DOHH2 (cell line): ENCODE data around the gene MS4A10.

ENCODE experiments used
- H3F3A ChIP-seq: fragments of 200-600 bp; sonication (generic), shearing (Covaris generic); 2 replicates; pipeline ENCODE4 v1.6.0; 2016; ENCODE audit warnings: antibody characterized with exemption, mild to moderate bottlenecking; ENCODE audit not compliant: control insufficient read depth, insufficient read depth
- H3K27ac ChIP-seq: fragments of 200-600 bp; sonication (generic); 2 replicates; pipeline ENCODE4 v1.5.1; 2014; ENCODE audit warnings: low read depth, mild to moderate bottlenecking, low read length, moderate library complexity
- H3K27me3 ChIP-seq: fragments of 200-600 bp; sonication (generic); 2 replicates; pipeline ENCODE4 v1.6.1; 2014; ENCODE audit warnings: mild to moderate bottlenecking, low read length, mixed read lengths; ENCODE audit not compliant: control insufficient read depth
- H3K36me3 ChIP-seq: fragments of 200-600 bp; sonication (generic); 2 replicates; pipeline ENCODE4 v1.6.1; 2014; ENCODE audit warnings: mild to moderate bottlenecking, low read length, moderate library complexity, mixed read lengths; ENCODE audit not compliant: control insufficient read depth
- H3K4me1 ChIP-seq: fragments of 200-600 bp; sonication (generic); 2 replicates; pipeline ENCODE4 v1.6.1; 2014; ENCODE audit warnings: mild to moderate bottlenecking, low read length, mixed read lengths; ENCODE audit not compliant: control insufficient read depth
- H3K4me2 ChIP-seq: fragments of 200-600 bp; sonication (generic); 2 replicates; pipeline ENCODE4 v1.6.0; 2014; ENCODE audit warnings: mild to moderate bottlenecking, low read length, moderate library complexity
- H3K4me3 ChIP-seq: fragments of 200-600 bp; sonication (generic); 2 replicates; pipeline ENCODE4 v1.5.1; 2014; ENCODE audit warnings: mild to moderate bottlenecking, low read length, mixed read lengths
- H3K79me2 ChIP-seq: fragments of 200-600 bp; sonication (generic); 2 replicates; pipeline ENCODE4 v1.6.1; 2014; ENCODE audit warnings: mild to moderate bottlenecking, low read length, mixed read lengths; ENCODE audit not compliant: control insufficient read depth
- H3K9me2 ChIP-seq: fragments of 200-600 bp; sonication (generic); replicated peaks from 2 replicates; pipeline ENCODE4 v1.6.1; 2014; ENCODE audit warnings: mild to moderate bottlenecking, low read length, mixed read lengths; ENCODE audit not compliant: control insufficient read depth
- H3K9me3 ChIP-seq: fragments of 200-600 bp; sonication (generic); 2 replicates; pipeline ENCODE4 v1.6.1; 2014; ENCODE audit warnings: antibody characterized with exemption, low read length, mixed read lengths; ENCODE audit not compliant: control insufficient read depth, insufficient read depth
- H4K20me1 ChIP-seq: fragments of 200-600 bp; sonication (generic); 2 replicates; pipeline ENCODE4 v1.6.0; 2014; ENCODE audit warnings: low read depth, mild to moderate bottlenecking, antibody characterized with exemption, low read length, moderate library complexity; ENCODE audit not compliant: control insufficient read depth, insufficient read depth
- EZH2phosphoT487 ChIP-seq: fragments of 200-600 bp; sonication (generic); IDR thresholded peaks from 2 replicates; pipeline ENCODE4 v1.6.1; 2017; ENCODE audit warnings: borderline replicate concordance, mild to moderate bottlenecking, antibody characterized with exemption, low read length, moderate library complexity, mixed read lengths
- TF ChIP-seq, protein P1 (sequence below): fragments of 200-600 bp; sonication (generic); IDR thresholded peaks from one replicate; pipeline ENCODE4 v1.5.1; 2014; ENCODE audit warnings: antibody characterized with exemption, mild to moderate bottlenecking, low read depth, low read length; ENCODE audit not compliant: poor library complexity, severe bottlenecking

The MS4A10 gene

DNA sequence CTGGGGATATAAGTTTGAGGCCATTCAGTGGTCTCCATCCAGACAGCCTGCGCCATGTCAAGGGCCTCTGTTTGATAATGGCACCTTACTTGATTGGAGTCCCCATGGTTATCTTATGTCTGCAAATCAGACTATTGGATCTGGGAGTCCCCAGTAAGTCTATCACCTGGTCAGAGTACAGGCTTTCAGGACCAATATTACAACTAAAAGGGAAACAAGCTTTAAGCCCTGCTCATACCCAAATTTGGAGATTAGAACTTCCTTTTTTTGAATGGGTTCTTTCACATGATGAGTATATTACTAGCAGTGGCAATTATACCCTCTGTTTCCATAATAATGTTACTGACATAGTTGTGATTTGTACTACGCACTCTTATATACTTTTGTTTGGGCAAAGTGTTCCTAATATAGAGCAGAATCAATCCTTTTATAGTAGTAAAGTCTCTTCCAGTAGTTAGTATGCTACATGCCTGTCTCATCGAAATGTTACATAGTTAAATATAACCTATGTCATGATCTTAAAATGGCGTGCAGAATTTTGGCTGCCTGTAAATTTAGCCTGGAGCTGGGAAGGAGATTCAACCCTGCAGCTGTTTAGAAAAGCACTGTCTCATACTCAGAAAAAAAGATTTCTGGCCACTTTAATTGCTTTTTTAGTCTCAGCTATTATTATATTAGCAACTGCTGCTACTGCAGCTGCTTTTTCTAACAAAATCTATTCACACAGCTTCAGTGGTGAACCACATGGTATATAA is 23.5 kb upstream of the MS4A10 start:
- Histone ChIP-seq H3K9me3 (no peaks in the 10 kb centered on the region), H3F3A (no peaks in the 10 kb centered on the region), H4K20me1 (no peaks in the 10 kb centered on the region), H3K27me3 (peaks cover 20% of the 10 kb centered on the region), H3K27ac (no peak overlapping the region), H3K36me3 (no peaks in the 10 kb centered on the region), H3K79me2 (no peaks in the 10 kb centered on the region), H3K4me1 (peaks cover 17% of the 10 kb centered on the region), H3K4me3 (no peak overlapping the region), H3K9me2 (no peaks in the 10 kb centered on the region), H3K4me2 (no peak overlapping the region)
- TF ChIP-seq EZH2phosphoT487, result no peak

DNA sequence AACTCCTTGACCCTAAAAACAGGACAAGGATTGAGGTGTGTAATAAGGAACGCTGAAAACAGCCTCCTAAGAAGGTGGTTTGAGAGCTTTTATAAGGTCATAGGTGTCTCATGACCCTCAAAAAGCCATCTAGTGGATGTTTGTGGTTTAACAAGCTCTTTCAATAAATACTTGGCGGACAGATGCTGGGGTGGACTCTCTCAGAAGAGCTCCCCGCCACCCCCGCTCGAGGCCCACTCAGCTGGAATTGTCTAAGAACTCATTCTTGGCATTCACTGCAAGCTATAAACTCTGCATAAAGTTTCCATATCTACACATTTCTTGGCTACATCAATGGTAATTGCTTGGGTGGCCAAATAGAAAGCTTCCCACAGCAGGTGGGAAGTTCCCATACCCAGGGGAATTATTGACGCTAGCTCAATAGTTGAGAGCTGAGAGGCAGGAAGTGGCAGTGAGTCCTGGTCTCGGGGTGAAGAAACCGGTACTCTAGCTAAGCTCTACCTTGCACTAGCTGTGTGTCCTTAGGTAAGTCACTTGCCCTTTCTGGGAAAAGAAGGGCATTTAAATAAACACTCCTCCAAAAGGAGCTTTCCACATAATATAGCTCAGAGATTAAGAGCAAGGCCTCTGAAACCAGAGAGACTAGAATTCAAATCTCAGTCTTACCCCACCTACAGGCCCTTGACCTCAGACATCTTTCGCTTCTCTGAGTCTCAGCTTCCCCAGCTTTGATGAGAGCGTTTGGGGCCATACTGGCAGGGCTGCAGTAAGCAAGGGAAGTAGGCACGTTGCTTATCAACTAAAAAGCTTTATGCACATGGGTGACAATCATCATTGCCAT is 22.1 kb upstream of the MS4A10 start:
- no peak for TF ChIP-seq EZH2phosphoT487
- TF ChIP-seq, protein P1, sequence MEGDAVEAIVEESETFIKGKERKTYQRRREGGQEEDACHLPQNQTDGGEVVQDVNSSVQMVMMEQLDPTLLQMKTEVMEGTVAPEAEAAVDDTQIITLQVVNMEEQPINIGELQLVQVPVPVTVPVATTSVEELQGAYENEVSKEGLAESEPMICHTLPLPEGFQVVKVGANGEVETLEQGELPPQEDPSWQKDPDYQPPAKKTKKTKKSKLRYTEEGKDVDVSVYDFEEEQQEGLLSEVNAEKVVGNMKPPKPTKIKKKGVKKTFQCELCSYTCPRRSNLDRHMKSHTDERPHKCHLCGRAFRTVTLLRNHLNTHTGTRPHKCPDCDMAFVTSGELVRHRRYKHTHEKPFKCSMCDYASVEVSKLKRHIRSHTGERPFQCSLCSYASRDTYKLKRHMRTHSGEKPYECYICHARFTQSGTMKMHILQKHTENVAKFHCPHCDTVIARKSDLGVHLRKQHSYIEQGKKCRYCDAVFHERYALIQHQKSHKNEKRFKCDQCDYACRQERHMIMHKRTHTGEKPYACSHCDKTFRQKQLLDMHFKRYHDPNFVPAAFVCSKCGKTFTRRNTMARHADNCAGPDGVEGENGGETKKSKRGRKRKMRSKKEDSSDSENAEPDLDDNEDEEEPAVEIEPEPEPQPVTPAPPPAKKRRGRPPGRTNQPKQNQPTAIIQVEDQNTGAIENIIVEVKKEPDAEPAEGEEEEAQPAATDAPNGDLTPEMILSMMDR, result peak; percentile 65
- H3K4me3 ChIP-seq, result no peak overlapping the region
- no peaks in the 10 kb centered on the region for H3K9me2 ChIP-seq
- H3F3A ChIP-seq, result no peaks in the 10 kb centered on the region
- peaks cover 17% of the 10 kb centered on the region for H3K4me1 ChIP-seq
- H3K27me3 ChIP-seq, result peaks cover 20% of the 10 kb centered on the region
- peak overlapping the region; percentile 12 for H3K4me2 ChIP-seq
- no peaks in the 10 kb centered on the region for H3K36me3 ChIP-seq
- H4K20me1 ChIP-seq, result no peaks in the 10 kb centered on the region
- no peak overlapping the region for H3K27ac ChIP-seq
- H3K79me2 ChIP-seq, result no peaks in the 10 kb centered on the region
- no peaks in the 10 kb centered on the region for H3K9me3 ChIP-seq

DNA sequence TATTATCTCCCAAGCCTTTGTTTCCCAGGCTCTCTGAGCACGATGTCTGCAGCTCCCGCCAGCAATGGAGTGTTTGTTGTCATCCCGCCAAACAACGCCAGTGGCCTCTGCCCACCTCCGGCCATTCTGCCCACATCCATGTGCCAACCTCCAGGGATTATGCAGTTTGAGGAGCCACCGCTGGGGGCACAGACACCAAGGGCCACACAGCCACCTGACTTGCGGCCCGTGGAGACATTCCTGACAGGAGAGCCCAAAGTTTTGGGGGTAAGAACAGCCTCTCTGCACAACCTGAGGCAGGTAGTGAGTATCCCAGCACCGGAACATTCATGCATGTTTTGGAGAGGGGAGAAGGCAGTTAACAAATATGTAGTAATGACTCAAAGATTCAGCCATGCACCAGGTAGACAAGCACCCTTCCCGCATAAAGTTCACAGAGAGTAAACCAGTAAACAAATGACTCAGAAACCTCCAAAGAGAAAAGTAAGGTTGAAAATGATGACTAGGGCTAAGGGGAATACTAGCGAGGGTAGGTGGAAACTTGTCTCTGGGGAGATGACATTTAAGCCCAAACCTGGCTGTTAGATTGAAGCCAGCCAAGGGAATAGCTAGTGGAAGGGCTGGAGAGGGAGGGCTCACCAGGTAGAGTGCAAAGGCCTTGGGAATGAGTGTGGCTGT is 21.3 kb upstream of the MS4A10 start:
- H3K4me3 ChIP-seq, result no peak overlapping the region
- H3K79me2 ChIP-seq, result no peaks in the 10 kb centered on the region
- peaks cover 17% of the 10 kb centered on the region for H3K4me1 ChIP-seq
- no peak for TF ChIP-seq EZH2phosphoT487
- TF ChIP-seq, protein P1, result peak; percentile 11
- H3K9me3 ChIP-seq, result no peaks in the 10 kb centered on the region
- H3K9me2 ChIP-seq, result no peaks in the 10 kb centered on the region
- H3K4me2 ChIP-seq, result no peak overlapping the region
- H3K27me3 ChIP-seq, result peaks cover 17% of the 10 kb centered on the region
- H3K36me3 ChIP-seq, result no peaks in the 10 kb centered on the region
- H3F3A ChIP-seq, result no peaks in the 10 kb centered on the region
- H4K20me1 ChIP-seq, result no peaks in the 10 kb centered on the region
- H3K27ac ChIP-seq, result no peak overlapping the region
